Osteocyte (in vitro differentiated cells): ENCODE measurements around the gene DCAF7. TPM values are rescaled to one million over a fixed set of nuclear protein-coding genes. Genes with fewer than 3 reads are reported as not detected.

Source experiments
- DNase-seq: peaks from one replicate; pipeline ENCODE4 v3.0.0; 2021; ENCODE audit warnings: mixed read lengths; ENCODE audit not compliant: unreplicated experiment; ENCODE audit errors: extremely low spot score
- H3K27ac Mint-ChIP-seq: one replicate; pipeline ENCODE4 v1.8.0; 2021; ENCODE audit warnings: mild to moderate bottlenecking, mixed read lengths; ENCODE audit not compliant: unreplicated experiment
- H3K27me3 Mint-ChIP-seq: one replicate; pipeline ENCODE4 v1.8.0; 2021; ENCODE audit warnings: mixed read lengths; ENCODE audit not compliant: unreplicated experiment
- H3K36me3 Mint-ChIP-seq: one replicate; pipeline ENCODE4 v1.8.0; 2021; ENCODE audit warnings: mixed read lengths; ENCODE audit not compliant: unreplicated experiment
- H3K4me1 Mint-ChIP-seq: one replicate; pipeline ENCODE4 v1.8.0; 2021; ENCODE audit warnings: mixed read lengths; ENCODE audit not compliant: unreplicated experiment
- H3K4me3 Mint-ChIP-seq: one replicate; pipeline ENCODE4 v1.8.0; 2021; ENCODE audit warnings: mild to moderate bottlenecking, moderate library complexity, mixed read lengths; ENCODE audit not compliant: unreplicated experiment
- H3K9me3 Mint-ChIP-seq: one replicate; pipeline ENCODE4 v1.8.0; 2021; ENCODE audit warnings: mixed read lengths; ENCODE audit not compliant: unreplicated experiment
- total RNA-seq: library from RNA; stranded (reverse); gene quantifications from 2 replicates; pipeline ENCODE4 v1.2.1, GENCODE V29; 2021
- TF ChIP-seq, protein P1 (sequence below): fragments of 200-600 bp; sonication (generic); IDR thresholded peaks from 2 replicates; pipeline ENCODE4 v1.5.0; 2021; ENCODE audit warnings: antibody characterized with exemption, mild to moderate bottlenecking, moderate library complexity

Gene DCAF7
- total RNA-seq, 1 donor from 2014 or later: 93.9 TPM

DNA sequence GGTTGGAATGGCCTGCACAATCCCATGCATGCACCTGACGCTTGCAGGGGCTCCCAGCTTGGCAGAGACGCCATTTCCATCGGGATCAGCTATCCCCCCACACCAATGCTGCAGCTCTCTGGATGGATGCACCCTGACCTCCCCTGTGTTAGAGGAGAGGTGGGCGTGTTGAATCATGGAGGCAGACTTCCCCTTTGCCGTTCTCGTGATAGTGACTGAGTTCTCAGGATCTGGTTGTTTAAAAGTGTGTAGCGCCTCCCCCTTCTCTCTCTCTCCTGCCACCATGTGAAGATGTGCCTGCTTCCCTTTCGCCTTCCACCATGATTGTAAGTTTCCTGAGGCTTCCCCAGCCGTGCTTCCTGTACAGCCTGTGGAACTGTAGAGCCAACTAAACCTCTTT is 44.9 kb upstream of the DCAF7 start:
- Mint-ChIP-seq H3K27me3 (peaks cover 56% of the 10 kb centered on the region), H3K9me3 (no peaks in the 10 kb centered on the region), H3K4me3 (no peak overlapping the region), H3K27ac (no peak overlapping the region), H3K36me3 (no peaks in the 10 kb centered on the region), H3K4me1 (no peaks in the 10 kb centered on the region)
- TF ChIP-seq, protein P1, sequence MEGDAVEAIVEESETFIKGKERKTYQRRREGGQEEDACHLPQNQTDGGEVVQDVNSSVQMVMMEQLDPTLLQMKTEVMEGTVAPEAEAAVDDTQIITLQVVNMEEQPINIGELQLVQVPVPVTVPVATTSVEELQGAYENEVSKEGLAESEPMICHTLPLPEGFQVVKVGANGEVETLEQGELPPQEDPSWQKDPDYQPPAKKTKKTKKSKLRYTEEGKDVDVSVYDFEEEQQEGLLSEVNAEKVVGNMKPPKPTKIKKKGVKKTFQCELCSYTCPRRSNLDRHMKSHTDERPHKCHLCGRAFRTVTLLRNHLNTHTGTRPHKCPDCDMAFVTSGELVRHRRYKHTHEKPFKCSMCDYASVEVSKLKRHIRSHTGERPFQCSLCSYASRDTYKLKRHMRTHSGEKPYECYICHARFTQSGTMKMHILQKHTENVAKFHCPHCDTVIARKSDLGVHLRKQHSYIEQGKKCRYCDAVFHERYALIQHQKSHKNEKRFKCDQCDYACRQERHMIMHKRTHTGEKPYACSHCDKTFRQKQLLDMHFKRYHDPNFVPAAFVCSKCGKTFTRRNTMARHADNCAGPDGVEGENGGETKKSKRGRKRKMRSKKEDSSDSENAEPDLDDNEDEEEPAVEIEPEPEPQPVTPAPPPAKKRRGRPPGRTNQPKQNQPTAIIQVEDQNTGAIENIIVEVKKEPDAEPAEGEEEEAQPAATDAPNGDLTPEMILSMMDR: no peak
- no peak for DNase-seq

DNA sequence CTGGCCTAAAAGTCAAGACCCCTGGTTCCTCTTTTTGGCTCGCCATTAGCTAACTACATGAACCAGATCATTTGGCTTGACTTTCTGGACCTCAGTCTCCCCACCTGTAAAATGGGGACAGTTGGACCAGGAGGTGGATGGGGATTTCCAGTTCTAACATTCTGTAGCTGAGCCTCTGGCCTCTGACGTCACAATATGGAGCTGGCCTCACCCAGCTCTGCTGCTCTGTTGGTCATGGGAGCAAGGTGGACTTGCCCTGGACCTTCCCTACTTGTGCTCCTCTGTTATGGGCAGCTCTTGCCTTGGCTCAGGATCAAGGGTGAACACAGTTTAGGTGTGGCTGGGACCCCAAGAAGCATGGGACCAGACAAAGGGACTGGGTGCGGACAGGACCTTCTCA is 43.6 kb upstream of the DCAF7 start:
- Mint-ChIP-seq H3K4me1 (no peaks in the 10 kb centered on the region), H3K36me3 (no peaks in the 10 kb centered on the region), H3K27me3 (peaks cover 47% of the 10 kb centered on the region), H3K9me3 (no peaks in the 10 kb centered on the region), H3K4me3 (no peak overlapping the region), H3K27ac (no peak overlapping the region)
- DNase-seq: no peak
- TF ChIP-seq, protein P1: no peak

DNA sequence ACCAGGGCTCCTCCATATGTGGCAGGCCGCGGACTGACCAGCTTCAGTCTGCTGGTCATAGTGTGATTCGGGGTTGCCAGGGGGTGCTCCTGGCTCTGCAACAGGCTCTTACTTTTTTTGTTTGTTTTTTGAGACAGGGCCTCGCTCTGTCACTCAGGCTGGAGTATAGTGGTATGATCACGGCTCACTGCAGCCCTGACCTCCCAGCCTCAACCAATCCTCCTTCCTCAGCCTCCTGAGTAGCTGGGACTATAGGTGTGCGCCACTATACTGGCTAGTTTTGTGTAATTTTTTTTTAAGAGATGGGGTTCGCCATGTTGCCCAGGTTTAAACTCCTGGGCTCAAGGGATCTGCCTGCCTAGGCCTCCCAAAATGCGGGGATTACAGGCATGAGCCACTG is 38.9 kb upstream of the DCAF7 start:
- Mint-ChIP-seq H3K4me1 (no peaks in the 10 kb centered on the region), H3K27ac (no peak overlapping the region), H3K27me3 (peaks cover 32% of the 10 kb centered on the region), H3K36me3 (no peaks in the 10 kb centered on the region), H3K9me3 (no peaks in the 10 kb centered on the region), H3K4me3 (no peak overlapping the region)
- TF ChIP-seq, protein P1: no peak
- no peak for DNase-seq

DNA sequence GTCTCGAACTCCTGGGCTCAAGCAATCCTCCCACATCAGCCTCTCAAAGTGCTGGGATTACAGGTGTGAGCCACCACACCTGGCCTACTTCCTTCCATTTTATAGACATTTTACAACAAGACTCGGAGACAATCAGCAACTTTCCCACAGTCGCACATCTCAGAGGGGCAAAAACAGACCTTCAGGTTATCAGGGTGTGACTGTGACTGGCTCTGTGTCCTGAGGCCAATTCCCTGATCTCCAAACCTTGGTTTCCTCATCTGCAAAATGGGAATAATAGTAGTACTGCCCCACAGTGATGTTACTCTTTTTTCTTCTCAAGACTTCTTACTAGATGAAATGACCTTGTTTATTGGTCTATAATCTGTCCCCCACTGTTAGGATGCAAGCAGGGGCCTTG is 37.9 kb upstream of the DCAF7 start:
- Mint-ChIP-seq H3K27me3 (peaks cover 33% of the 10 kb centered on the region), H3K27ac (no peak overlapping the region), H3K36me3 (no peaks in the 10 kb centered on the region), H3K9me3 (no peaks in the 10 kb centered on the region), H3K4me1 (no peaks in the 10 kb centered on the region), H3K4me3 (no peak overlapping the region)
- TF ChIP-seq, protein P1: no peak
- DNase-seq: no peak

DNA sequence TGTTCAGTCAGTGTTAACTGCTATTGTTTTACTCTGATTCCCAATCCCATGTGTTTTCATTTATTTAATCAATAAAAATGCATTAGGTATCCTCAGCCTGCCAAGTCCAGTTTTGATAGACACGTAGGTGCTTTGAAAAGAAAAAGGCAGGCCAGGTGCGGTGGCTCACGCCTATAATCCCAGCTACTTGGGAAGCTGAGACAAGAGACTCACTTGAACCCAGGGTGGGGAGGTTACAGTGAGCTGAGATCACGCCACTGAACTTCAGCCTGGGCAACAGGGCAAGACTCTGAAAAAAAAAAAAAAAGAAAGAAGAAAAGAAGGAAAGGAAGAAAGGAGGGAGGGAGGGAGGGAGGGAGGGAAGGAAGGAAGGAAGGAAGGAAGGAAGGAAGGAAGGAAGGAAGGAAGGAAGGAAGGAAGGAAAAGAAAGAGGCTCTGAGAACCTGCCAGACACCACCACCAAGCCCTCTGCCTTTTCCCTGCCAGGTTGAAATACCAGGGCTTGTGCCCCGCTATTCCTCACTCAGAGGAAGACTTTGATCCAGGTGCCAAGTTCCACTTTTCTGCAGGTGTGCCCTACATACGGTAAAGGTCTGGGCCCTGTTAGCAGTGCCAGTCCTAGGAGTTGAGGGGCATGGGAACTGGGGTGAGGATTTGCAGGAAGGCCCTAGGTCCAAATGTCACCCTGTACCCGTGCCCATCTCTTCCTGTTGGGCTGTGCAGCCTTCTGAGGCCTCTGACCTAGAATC is 37.2 kb upstream of the DCAF7 start:
- no peaks in the 10 kb centered on the region for H3K9me3 Mint-ChIP-seq
- no peak overlapping the region for H3K4me3 Mint-ChIP-seq
- H3K27ac Mint-ChIP-seq: no peak overlapping the region
- H3K36me3 Mint-ChIP-seq: no peaks in the 10 kb centered on the region
- H3K4me1 Mint-ChIP-seq: no peaks in the 10 kb centered on the region
- DNase-seq: no peak
- TF ChIP-seq, protein P1: no peak
- H3K27me3 Mint-ChIP-seq: peaks cover 35% of the 10 kb centered on the region
